HG02588 (cell line): ENCODE measurements around the gene TRPM5.

Experiments used
- ATAC-seq: cut with Tn5 transposase; IDR thresholded peaks from one replicate; pipeline ENCODE4 v1.9.1; 2021; ENCODE audit warnings: mild to moderate bottlenecking, moderate library complexity; ENCODE audit not compliant: unreplicated experiment

Gene TRPM5

GRCh38 chr11:2471048-2471803 is 26.9 kb upstream of the TRPM5 start:
- ATAC-seq: no peak

DNA sequence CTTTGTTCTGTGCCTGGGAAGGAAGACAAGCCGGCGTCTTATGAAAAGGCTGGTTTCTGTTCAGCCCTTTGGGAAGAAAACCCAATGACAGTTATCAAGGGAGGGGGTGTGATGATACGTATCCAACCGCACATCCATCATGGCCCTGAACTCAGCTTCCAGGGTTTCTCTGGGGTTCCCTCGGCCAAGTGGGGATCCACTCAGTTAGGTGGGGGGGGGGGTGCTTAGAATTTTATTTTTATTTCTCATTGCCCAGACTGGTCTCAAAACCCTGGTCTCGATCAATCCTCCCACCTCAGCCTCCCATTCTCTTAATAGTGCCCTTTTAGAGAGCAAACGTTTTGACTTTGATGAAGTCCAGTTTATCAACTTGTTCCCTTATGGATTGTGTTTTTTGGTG is 26.2 kb upstream of the TRPM5 start:
- ATAC-seq: no peak

DNA sequence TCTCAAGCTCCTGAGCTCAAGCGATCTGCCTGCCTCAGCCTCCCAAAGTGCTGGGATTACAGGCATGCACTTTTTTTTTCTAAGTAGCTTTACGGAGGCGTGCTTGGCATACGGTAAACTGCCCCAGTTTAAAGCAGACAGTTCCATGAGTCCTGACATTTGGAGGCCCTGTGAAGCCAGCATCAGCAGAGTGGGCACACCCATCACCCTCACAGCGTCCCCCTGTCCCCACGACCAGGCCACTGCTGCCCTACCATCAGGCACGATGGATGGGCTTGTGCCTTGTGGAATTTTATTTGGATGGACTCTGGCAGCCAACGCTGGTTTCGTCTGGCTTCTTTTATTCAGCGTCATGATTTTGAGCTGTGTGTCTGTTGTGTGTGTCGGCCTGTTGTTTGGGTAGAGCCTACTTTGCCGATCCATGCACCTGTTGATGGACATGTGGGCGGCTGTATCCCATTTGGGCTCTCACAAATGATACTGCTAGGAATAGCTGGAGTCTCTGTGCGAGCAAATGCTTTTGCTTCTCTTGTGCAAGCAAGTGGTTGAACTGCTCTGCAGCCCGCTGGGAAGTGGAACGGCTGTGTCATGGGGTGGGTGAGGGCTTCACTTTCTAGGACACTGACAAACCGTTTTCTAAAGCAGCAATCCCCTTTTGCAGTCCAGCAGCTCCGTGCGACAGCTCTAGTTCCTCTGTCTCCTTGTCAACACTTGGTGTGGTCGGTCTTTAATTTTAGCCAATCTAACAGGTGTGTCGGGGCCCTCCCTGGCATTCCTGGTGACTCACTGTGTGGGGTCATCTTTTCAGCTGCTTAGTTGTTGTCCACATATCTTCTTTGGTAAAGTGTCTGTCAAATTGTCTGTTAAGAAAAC is 24.3 kb upstream of the TRPM5 start:
- ATAC-seq: no peak

- ATAC-seq: no peak
Observed at GRCh38 chr11:2467695-2468055, 23.4 kb upstream of the TRPM5 start.

DNA sequence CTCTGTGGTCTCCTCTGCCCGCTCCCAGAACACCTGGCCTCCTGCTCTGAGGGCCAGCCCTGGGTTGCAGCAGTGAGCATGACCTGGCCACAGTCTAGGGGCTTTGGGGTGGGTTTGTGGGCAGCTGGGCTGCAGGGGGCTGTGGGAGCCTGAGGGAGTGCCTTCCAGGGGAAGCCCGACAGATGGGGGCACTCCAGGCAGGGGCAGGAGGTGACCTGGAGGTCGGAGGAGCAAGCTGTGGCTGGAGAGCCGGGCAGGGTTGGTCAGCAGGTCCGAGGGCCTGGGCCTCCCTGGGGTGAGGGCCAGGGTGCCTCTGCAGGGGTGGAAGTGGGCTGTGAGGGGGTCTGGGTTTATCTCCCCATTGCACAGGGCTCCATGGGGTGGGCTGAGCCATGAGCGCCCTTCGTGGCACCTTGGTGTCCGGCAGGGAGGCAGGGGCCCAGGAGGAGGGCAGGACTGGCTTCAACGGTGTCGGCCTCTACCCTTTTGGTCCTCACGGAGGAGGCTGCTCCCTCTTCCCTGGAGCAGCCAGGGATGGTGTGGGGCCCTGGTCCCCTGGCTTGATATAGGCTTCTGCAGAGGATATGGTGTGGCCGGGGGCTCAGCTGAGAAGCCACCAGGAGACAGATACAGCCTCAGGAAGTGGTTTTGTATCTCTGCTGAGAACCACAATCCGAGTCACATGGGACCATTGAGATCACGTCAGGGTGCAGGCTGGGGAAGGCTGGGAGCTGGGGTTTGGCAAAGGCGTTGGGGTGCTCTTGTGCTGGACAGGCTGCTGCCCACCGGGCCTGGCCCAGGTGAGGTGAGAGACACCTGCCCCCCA is 22.8 kb upstream of the TRPM5 start:
- ATAC-seq: no peak

- no peak for ATAC-seq
Observed at GRCh38 chr11:2466069-2466801, 21.9 kb upstream of the TRPM5 start.

- no peak for ATAC-seq
Observed at GRCh38 chr11:2465202-2466068, 21.1 kb upstream of the TRPM5 start.

DNA sequence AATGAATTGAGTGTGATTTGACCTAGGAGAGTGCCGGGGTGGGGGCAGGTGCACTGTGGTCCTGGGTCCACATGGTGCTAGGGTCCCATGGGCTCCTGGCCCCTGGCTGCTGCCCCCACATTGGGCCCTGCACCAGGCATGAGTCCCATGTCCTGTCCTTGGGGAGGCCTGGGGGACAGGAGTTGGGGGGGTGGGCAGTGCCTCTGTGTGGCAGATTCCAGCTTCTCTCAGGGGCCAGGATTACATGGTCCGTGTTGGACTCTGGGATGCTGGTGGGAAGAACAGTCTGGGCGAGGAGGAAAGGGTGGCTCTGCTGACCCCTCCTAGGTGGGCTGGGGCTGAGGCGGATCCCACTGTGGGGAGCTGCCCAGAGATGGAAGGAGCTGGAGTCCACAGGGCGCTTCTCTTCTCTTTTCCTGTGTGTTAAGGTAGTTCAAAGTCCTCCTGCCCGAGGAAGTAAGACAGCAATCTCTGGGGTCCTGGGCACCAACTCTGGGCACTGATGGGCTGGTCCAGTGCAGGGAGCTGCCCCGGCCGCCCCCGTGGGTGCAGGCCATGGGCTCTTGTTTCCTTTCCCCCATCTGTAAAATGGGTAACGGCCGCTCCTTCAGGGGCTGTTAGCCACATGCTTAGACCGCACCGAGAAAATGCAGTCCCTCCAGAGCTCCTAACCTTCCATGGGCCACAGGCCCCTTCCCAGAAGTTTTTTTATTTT is 20.3 kb upstream of the TRPM5 start:
- no peak for ATAC-seq

DNA sequence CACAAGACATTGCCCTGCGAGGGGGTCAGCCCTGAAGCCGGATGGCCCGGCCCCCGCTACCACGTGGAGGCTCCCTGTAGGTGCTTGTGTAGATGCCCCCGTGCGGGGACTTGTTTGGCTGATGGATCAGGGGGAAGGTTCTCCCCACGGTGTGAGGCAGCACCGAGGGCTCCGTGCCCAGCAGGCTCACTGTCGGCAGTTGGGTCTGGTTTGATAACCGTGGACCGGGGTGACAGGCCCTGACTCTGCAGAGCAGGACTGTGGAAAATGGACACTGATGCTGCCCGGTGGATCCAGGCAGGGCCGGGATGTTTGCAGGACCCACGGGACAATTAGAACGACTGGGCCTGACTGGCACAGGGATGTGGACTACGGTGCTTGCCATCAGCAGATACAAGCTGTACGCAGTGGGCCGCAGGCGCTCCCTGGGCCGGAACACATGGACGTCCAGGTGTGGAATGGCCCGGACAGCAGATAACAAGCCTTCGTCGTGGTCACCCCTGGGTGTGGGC is 19.5 kb upstream of the TRPM5 start:
- ATAC-seq: no peak

- ATAC-seq: no peak
Observed at GRCh38 chr11:2462986-2463765, 18.9 kb upstream of the TRPM5 start.

GRCh38 chr11:2462543-2462985 is 18.2 kb upstream of the TRPM5 start:
- no peak for ATAC-seq

GRCh38 chr11:2461956-2462542 is 17.7 kb upstream of the TRPM5 start:
- ATAC-seq: no peak

- ATAC-seq: no peak
Observed at GRCh38 chr11:2461253-2461955, 17.1 kb upstream of the TRPM5 start.

- no peak for ATAC-seq
Observed at GRCh38 chr11:2460540-2461252, 16.4 kb upstream of the TRPM5 start.

- no peak for ATAC-seq
Observed at GRCh38 chr11:2459796-2460531, 15.7 kb upstream of the TRPM5 start.
